Retinal pigment epithelial cell (primary cell): ENCODE measurements around the gene ST6GAL1.

Source experiments
- DNase-seq: peaks from one replicate; pipeline ENCODE4 v3.0.0-alpha.2; 2010; ENCODE audit warnings: low read depth
- H3K4me3 ChIP-seq: 2 replicates; pipeline ENCODE4 v1.5.1; 2011; ENCODE audit warnings: mild to moderate bottlenecking, low read length, control low read depth, moderate library complexity
- TF ChIP-seq, protein P1 (sequence below): conservative IDR thresholded peaks from 2 replicates; pipeline ENCODE4 v1.5.1; 2011; ENCODE audit warnings: low read depth, low read length, control low read depth, inconsistent platforms

ST6GAL1 gene

GRCh38 chr3:187024536-187025226 lies 94.4 kb downstream of the ST6GAL1 start:
- no peak for DNase-seq
- no peak overlapping the region for H3K4me3 ChIP-seq
- TF ChIP-seq, protein P1, sequence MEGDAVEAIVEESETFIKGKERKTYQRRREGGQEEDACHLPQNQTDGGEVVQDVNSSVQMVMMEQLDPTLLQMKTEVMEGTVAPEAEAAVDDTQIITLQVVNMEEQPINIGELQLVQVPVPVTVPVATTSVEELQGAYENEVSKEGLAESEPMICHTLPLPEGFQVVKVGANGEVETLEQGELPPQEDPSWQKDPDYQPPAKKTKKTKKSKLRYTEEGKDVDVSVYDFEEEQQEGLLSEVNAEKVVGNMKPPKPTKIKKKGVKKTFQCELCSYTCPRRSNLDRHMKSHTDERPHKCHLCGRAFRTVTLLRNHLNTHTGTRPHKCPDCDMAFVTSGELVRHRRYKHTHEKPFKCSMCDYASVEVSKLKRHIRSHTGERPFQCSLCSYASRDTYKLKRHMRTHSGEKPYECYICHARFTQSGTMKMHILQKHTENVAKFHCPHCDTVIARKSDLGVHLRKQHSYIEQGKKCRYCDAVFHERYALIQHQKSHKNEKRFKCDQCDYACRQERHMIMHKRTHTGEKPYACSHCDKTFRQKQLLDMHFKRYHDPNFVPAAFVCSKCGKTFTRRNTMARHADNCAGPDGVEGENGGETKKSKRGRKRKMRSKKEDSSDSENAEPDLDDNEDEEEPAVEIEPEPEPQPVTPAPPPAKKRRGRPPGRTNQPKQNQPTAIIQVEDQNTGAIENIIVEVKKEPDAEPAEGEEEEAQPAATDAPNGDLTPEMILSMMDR: no peak

DNA sequence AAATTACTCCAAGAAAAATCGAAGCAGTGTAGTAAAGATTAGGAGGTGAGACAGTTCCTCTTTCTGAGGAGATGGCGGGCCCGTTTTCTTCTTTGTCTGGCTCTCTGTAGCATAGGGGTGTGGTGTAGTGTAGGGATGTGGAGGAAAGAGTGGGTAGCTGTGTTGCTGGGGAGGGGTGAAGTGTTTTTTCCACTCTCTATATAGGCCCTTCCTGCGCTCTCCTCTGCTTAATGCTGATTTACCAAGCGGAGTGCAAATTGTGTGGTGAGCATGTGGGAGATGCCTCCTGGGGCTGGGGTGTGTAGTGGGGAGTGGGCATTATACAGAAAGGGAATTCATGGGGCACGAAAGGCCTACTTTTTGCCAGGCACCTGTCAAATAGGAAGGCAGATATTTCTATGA lies 94.9 kb downstream of the ST6GAL1 start:
- TF ChIP-seq, protein P1: no peak
- DNase-seq: no peak
- no peak overlapping the region for H3K4me3 ChIP-seq

- no peak for DNase-seq
- H3K4me3 ChIP-seq: no peak overlapping the region
- TF ChIP-seq, protein P1: no peak
These were observed 95.5 kb downstream of the ST6GAL1 start for GRCh38 chr3:187025656-187026316.

- no peak for DNase-seq
- TF ChIP-seq, protein P1: no peak
- H3K4me3 ChIP-seq: no peak overlapping the region
These were observed 96.0 kb downstream of the ST6GAL1 start for GRCh38 chr3:187026317-187026670.

- H3K4me3 ChIP-seq: no peak overlapping the region
- TF ChIP-seq, protein P1: no peak
- no peak for DNase-seq
These were observed 97.4 kb downstream of the ST6GAL1 start for GRCh38 chr3:187027531-187028278.

DNA sequence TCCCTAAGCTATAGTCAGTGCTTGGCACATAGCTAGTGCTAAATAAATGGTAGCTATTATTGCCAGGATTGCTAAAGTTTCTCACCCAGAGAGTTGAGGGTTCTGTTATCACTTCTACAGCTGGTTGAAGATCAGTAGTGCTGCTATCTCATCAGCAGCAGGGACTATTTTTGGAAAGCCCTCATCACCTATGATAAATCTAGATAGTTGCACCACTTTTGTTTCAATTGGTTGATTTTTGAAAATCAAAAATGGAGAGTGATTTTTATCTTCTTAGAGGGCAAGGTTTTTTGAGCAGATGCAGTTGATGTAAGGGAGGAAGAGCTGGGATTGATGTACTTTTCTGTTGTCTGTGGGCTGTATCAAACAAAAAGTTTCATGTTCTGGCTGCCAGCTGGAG lies 101.6 kb downstream of the ST6GAL1 start:
- TF ChIP-seq, protein P1: no peak
- no peak overlapping the region for H3K4me3 ChIP-seq
- no peak for DNase-seq
